Mononuclear cell (primary cell): Measurements from ENCODE around the gene CARMIL1. TPM values are rescaled to one million over a fixed set of nuclear protein-coding genes. Genes with fewer than 3 reads are reported as not detected.
"Not testable (repeated sequence)": the region's sequence is repeated elsewhere in the genome, so short reads cannot be mapped to it uniquely, and the experiment has no call there.

Experiments used
- H3K27me3 ChIP-seq: 2 replicates; pipeline ENCODE4 v1.6.0; 2011; ENCODE audit warnings: low read length, control low read depth; ENCODE audit not compliant: insufficient read depth
- H3K4me1 ChIP-seq: 2 replicates; pipeline ENCODE4 v1.5.1; 2011; ENCODE audit warnings: mild to moderate bottlenecking, low read length, control low read depth; ENCODE audit not compliant: insufficient read depth
- H3K4me3 ChIP-seq: 2 replicates; pipeline ENCODE4 v1.5.1; 2011; ENCODE audit warnings: mild to moderate bottlenecking, low read length, moderate library complexity
- H3K9me3 ChIP-seq: 2 replicates; pipeline ENCODE4 v1.5.1; 2011; ENCODE audit warnings: low read depth, mild to moderate bottlenecking, control low read depth, low read length
- total RNA-seq: library from RNA; depleted of rRNA; stranded (reverse); fragments of >200 nt; gene quantifications from one replicate; pipeline ENCODE4 v1.2.3, GENCODE V29; 2012

CARMIL1 gene
- total RNA-seq, 1 donor, result 3.1 TPM

DNA sequence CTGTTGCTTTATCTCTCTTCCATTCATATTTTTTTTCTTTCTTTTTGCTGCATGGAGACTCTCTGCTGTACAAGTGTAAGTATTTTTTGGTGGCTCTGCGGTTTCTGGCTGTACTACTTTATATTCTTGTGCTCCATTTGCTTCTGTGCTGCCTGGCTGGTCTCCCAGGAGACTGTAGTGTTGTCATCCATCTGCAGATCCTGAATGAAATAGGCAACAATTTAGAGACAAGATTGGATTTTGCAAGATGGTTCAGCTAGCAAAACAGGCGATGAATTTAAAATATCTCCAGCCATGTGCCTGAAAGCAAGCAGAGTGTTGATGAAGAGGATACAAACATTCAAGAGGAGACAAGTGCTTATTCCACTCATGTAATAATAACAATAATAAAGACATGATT is 297.7 kb downstream of the CARMIL1 start:
- Histone ChIP-seq H3K4me3 (no peak overlapping the region), H3K9me3 (no peaks in the 10 kb centered on the region), H3K27me3 (no peaks in the 10 kb centered on the region), H3K4me1 (no peaks in the 10 kb centered on the region)

DNA sequence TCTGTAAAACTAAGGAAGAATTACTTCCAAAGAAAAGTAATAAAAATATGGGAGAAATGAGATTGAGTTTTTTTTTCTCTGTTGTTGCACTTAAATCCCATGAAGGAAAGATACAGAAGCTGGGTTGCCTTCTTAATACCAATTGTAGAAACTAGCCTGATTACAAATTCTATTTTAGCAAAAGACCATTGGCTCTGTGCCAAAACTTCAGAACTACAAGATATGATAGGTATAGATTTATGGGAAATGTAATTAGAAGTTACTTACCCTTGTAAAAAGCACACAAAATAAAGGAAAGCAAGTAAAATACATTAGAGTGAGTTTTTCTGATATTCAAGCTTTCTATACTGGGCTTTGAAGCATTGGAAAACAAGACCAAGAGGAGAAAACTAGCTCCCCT is 299.4 kb downstream of the CARMIL1 start:
- Histone ChIP-seq H3K9me3 (no peaks in the 10 kb centered on the region), H3K4me3 (no peak overlapping the region), H3K4me1 (no peaks in the 10 kb centered on the region), H3K27me3 (no peaks in the 10 kb centered on the region)

DNA sequence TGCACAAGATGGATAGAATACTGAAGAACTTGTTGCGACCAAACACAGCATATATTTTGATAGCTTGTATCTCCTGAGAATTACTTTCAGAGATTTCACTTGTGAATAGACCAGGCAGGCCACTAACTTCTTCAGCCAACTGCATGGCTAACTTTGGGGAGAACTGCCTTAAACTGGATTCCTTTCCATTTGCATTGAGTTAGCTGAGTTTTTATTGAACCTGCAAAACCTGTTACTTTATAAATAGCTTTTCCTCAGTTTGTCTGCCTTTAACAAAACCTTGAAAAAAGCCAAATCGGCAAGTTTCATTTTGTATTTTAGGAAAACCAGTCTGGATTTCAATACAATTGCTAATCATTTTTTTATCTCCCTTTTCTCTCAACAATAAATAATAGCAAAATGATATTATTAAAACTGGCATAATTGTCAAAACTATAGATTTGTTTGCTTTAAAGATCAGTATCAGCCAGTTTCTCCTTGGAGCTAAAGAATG is 300.3 kb downstream of the CARMIL1 start:
- Histone ChIP-seq H3K4me1 (no peaks in the 10 kb centered on the region), H3K4me3 (no peak overlapping the region), H3K9me3 (no peaks in the 10 kb centered on the region)

DNA sequence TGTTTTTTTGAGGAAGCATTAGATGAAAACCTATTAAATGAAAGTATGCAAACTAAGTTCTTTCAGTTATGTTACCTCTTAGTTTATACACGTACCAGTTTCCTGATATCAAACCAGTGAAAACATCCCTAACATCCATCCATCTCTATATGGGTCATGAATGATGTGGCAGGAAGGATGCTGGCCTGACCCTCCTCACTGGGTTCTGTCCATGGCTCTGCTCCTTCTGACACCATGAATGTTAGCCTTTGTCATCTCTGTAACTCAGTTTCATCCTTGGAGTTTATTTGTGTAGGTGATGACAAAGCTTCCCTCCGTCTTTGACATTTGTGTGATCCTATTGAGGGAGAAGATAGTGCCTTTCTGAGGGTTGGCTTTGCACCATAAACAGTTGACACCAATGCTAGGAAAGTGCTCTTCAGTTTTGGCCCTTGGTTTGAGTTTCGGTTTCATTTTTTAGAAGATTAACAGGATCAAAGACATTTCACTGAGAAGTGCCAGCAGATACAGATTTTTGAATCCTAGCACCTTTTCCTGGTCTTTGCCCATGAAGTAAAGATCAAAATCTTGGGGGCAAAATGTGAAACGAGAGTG is 300.8 kb downstream of the CARMIL1 start:
- no peaks in the 10 kb centered on the region for H3K9me3 ChIP-seq
- no peaks in the 10 kb centered on the region for H3K4me1 ChIP-seq
- no peaks in the 10 kb centered on the region for H3K27me3 ChIP-seq
- no peak overlapping the region for H3K4me3 ChIP-seq

More for the DNA sequence above, 300.3 kb downstream of the CARMIL1 start:
- H3K27me3 ChIP-seq, result no peaks in the 10 kb centered on the region

DNA sequence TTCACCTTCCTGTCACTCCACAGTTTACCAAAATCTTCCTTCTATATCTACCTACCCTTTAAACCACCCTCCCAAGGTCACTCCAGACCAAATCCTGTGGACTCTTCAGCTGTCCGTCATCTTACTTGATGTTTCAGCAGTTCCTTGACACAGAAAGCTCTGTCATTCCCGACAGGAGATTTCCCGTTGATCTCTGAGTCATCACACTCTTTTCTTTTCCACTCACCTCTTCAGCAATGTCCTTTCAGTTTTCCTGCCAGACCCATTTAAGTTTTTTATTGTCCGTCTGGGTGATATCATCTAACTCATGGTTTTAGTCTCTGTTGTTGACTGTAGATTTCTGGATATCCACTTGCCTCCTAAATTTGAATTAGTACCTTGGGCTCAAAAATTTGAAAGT is 302.9 kb downstream of the CARMIL1 start:
- H3K4me1 ChIP-seq, result no peaks in the 10 kb centered on the region
- no peaks in the 10 kb centered on the region for H3K27me3 ChIP-seq
- no peak overlapping the region for H3K4me3 ChIP-seq
- H3K9me3 ChIP-seq, result no peaks in the 10 kb centered on the region

DNA sequence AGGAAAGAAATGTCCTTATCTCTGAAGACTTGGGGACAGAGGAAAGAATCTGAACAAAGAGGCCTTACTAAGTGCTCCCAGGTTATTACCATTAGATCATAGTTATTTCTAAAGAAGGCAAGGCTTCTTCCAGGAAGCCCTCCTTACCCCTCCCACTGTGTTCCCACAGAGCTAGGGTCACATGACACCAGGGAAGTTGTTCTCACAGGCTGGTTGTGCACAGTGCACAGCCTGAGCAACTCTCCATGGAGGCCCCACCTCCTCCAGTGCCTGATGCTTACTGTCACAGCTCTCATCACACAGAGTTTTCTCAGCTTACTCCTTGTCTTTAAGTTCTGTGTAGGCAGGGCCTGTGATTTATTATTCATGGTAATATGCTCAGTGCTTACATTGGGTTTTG is 303.9 kb downstream of the CARMIL1 start:
- H3K27me3 ChIP-seq, result no peaks in the 10 kb centered on the region
- H3K9me3 ChIP-seq, result no peaks in the 10 kb centered on the region
- no peaks in the 10 kb centered on the region for H3K4me1 ChIP-seq
- no peak overlapping the region for H3K4me3 ChIP-seq

DNA sequence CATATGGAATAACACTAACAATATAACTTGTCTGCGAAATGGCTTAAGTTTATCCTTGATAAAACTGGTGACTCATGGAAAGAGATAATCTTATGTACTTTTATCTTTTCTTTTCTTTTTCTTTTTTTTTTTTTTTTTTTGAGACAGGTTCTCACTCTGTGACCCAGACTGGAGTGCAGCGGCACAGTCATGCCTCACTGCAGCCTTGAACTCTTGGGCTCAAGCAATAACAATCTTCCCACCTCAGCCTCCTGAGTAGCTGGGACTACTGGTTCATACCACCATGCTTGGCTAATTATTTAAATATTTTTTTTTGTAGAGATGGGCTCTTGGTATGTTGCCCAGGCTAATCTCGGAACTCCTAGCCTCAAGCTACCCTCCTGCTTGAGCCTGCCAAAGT is 304.7 kb downstream of the CARMIL1 start:
- H3K4me3 ChIP-seq, result no peak overlapping the region
- H3K4me1 ChIP-seq, result no peaks in the 10 kb centered on the region
- H3K9me3 ChIP-seq, result no peaks in the 10 kb centered on the region
- no peaks in the 10 kb centered on the region for H3K27me3 ChIP-seq

DNA sequence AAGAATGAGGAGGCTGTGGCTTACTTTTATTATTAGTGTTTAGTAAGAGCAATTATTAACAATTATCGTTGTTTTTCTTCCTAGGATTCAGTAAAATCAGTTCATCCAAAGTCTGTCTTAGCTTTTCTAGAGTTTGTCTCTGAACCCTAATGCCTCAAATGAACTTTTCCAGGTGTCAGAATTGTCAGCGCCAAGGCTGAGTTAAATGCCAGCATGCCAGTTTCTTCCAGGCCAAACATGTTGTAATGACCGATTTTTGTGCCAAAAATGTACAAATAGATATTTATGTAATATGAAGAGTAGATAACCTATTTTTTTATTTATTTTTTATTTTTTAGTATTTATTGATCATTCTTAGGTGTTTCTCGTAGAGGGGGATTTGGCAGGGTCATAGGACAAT is 306.1 kb downstream of the CARMIL1 start:
- Histone ChIP-seq H3K4me3 (no peak overlapping the region), H3K9me3 (no peaks in the 10 kb centered on the region), H3K4me1 (no peaks in the 10 kb centered on the region), H3K27me3 (no peaks in the 10 kb centered on the region)

DNA sequence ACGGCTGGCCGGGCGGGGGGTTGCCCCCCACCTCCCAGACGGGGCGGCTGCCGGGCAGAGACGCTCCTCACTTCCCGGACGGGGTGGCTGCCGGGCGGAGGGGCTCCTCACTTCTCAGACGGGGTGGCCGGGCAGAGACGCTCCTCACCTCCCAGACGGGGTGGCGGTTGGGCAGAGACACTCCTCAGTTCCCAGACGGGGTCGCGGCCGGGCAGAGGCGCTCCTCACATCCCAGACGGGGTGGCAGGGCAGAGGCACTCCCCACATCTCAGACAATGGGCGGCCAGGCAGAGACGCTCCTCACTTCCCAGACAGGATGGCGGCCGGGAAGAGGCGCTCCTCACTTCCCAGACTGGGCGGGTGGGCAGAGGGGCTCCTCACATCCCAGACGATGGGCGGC is 306.9 kb downstream of the CARMIL1 start:
- H3K4me3 ChIP-seq, H3K9me3 ChIP-seq, H3K4me1 ChIP-seq, H3K27me3 ChIP-seq: not testable (repeated sequence)

DNA sequence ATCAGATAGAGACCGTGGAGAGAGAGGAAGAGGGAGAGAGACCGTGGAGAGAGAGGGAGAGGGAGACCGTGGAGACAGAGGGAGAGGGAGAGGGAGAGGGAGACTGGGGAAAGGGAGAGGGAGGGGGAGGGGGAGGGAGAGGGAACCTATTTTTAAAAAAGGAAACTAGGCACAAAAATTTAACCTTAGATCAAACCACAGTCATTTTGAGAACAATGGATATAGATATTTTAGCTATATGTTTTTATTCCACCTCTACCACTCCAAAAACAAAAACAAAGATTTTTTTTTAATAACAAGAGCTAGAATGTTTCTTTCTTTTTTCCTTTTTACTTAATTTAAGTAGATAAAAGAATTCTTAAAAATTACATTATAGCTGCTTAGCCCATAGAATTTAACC is 307.8 kb downstream of the CARMIL1 start:
- H3K4me1 ChIP-seq, result no peaks in the 10 kb centered on the region
- no peak overlapping the region for H3K4me3 ChIP-seq
- no peaks in the 10 kb centered on the region for H3K9me3 ChIP-seq
- no peaks in the 10 kb centered on the region for H3K27me3 ChIP-seq

DNA sequence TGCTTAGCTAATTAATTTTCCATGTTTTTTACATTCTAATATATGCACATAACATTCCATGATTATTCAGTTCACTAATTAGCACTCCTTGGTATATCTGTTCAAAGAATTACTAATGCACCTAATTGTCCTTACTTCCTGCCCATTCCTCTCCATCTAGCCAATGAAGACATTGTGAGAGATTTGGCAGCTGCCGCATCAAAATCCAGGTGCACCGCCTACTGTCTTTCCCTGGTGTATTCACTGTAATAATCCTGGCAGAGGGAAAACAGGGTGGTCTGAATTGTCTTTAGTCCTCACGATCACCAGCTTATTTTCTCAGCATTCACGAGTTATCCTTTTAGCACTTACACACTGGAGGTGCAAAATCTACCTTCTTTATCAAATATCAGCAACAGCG is 311.8 kb downstream of the CARMIL1 start:
- no peaks in the 10 kb centered on the region for H3K4me1 ChIP-seq
- no peak overlapping the region for H3K4me3 ChIP-seq
- no peaks in the 10 kb centered on the region for H3K27me3 ChIP-seq
- no peaks in the 10 kb centered on the region for H3K9me3 ChIP-seq

DNA sequence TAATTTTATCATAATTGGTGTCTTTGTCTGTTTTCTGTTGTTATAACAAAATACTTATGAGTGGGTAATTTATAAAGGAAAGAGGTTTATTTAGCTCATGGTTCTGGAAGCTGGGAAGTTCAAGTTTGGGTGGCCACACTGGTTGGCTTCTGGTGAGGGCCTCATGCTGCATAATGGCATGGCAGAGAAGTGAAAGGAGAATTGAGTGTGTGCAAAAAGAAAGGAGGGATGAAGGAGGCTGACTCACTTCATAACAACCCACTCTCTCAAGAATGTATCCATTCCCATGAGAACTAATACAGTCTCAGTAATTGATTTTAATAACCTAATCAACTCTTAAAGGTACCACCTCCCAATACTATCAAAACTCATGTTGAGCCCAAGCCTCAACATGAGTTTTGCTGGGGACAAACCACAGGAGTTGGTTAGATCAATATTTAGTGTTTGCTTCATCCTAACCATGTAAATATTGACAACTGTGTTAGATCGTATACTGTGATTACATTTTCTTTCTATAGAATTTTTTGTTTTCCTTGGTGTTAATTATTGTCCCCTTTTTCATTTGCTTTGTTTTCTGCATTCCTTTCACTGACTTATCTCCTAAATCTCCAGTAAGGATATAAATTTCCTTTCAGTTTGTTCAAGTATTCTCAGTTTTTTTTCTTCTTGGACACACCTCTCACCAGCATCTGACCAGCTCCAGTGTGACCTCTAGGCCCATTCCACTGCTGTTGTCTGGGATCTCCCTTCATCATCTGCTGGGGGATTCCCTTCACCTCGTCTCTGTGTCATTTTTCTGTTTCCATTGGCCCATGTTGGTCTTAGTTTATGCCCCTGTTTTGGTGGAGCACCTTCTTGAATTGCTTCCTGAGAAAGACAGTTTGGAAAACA is 318.0 kb downstream of the CARMIL1 start:
- H3K27me3 ChIP-seq, result no peaks in the 10 kb centered on the region
- no peak overlapping the region for H3K4me3 ChIP-seq
- H3K9me3 ChIP-seq, result no peaks in the 10 kb centered on the region
- H3K4me1 ChIP-seq, result no peaks in the 10 kb centered on the region

DNA sequence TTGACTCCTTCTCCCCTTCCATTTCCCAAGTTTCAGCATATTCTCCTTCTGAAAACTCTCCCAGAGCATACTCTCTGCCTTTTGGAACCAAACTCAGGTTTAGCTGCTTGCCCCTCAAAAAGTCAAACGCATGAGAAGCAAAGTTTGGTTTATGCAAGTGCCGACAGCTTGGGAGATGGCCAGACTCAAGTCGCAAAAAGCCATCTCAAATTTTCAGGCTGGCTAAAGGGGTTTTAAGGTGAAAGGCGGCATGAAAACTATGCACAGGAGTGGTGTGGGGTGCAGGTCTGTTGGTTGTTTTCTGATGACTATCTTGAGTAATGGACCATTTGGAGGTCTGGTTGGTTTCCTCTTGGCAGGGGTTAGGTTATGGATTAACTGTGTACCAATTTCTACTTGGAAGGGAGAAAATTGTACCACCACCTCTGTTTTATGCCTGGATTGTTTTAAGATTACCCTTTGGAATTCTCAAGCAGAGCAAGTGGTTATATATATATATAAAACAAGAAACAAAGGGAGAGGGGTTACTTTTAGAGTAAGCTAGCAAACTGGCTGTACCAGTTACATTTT is 320.4 kb downstream of the CARMIL1 start:
- Histone ChIP-seq H3K9me3 (no peaks in the 10 kb centered on the region), H3K4me3 (no peak overlapping the region), H3K4me1 (no peaks in the 10 kb centered on the region), H3K27me3 (no peaks in the 10 kb centered on the region)

DNA sequence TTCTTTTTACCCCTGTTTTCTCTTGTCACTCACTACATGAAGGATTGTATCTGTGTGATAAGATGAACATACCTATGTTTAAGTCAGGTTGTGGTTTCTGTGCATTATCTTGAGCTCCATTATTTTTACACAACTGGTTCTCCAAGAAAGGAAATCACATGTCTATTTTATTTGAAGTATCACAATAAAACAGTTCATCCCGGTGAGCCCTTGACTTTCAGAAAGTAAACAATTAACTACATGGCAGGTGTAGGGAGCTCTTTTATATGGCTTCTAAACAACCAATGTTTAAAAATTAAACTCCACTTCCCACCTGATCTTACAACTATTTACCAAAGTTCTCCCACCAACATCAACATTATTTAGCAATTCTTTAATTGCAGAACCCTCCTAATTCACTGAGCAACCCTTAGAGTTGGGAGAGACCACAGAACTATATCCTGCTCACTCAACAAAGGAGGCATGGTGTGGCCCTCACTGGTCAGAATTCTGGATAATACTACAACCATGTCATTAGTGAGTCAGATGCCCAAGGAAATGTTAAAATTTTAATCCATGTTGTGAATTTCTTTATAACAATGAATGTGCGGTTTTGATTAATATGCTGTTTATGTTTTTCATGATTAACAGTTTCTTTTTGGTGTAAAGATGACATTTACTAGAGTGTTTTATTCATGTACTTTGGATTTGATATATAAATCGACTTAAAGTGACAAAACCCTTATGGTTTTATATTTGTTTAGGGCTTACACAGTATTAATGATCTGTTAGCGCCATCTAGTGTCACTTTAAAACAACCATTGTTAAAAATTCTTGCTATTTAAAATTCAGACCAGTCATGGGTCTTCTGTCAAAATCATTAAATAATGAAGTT is 322.9 kb downstream of the CARMIL1 start:
- Histone ChIP-seq H3K4me3 (no peak overlapping the region), H3K27me3 (no peaks in the 10 kb centered on the region), H3K9me3 (no peaks in the 10 kb centered on the region), H3K4me1 (no peaks in the 10 kb centered on the region)

DNA sequence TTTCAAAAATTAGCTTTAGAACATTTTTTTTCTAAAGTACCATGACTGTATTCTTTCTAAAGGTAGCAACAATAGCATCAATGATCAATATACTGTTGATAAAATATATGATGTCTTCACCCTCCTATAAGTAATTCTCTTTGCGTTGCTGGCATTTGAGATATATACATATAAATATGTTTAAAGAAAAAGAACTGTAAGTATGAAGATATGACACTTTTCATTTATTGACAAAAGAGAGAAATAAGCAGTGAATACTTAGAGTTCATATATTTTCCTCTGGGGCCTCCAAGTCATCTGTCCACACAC is 323.5 kb downstream of the CARMIL1 start:
- H3K4me1 ChIP-seq, result no peaks in the 10 kb centered on the region
- no peaks in the 10 kb centered on the region for H3K27me3 ChIP-seq
- H3K4me3 ChIP-seq, result no peak overlapping the region
- no peaks in the 10 kb centered on the region for H3K9me3 ChIP-seq
